GM23338 (cell line): ENCODE results near the gene PLD1. TPM values are rescaled to one million over a fixed set of nuclear protein-coding genes. Genes with fewer than 3 reads are reported as not detected.

Experiments used
- polyA plus RNA-seq: library from polyadenylated mRNA; unstranded; fragments of >200 nt; fragmentation: Nextera tagmentation; extraction: Ambion mirVana; gene quantifications from 2 replicates; pipeline ENCODE4 v1.2.1, GENCODE V29; 2016
- total RNA-seq: library from RNA; depleted of rRNA; stranded (reverse); fragments of >200 nt; shearing (Covaris generic); gene quantifications from 2 replicates; pipeline ENCODE4 v1.2.3, GENCODE V29; 2014; rRNA removed

PLD1 gene
- total and polyA plus RNA-seq, 2 experiments from 2014 or later: 1.4 to 2.2 TPM

Other genes with a start within 250 kb of the PLD1 start
- gene TMEM212, start 32.9 kb upstream of the PLD1 start, total RNA-seq: not detected in 2 replicates
- gene TMEM212, start 32.9 kb upstream of the PLD1 start, polyA plus RNA-seq: not detected in 2 replicates
- 45.0 and 55.4 TPM in 2 replicates for gene FNDC3B, start 229.1 kb upstream of the PLD1 start, total RNA-seq
- gene FNDC3B, start 229.1 kb upstream of the PLD1 start, polyA plus RNA-seq: 17.8 and 19.1 TPM in 2 replicates